Measurements from ENCODE around the gene SP3.

DNA sequence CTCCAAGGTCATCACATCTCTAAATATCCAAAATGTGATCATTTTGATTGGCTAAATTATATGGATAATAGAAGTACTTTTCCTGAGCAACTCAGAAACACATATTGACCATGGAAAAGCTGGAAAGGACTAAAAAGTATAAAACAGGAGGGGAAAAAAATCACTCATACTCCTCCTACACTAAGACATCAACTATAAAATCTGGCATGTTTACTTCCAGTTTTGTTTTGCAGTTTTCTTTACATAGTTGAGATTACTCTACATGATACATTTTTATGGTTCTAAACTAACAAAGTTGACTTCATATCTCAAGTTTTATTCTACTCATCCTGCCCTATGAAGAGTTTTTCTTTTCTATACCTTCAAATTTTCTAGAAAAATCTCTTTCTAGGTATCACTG, 46.0 kb upstream of the SP3 start:
- TF ChIP-seq, protein P1, sequence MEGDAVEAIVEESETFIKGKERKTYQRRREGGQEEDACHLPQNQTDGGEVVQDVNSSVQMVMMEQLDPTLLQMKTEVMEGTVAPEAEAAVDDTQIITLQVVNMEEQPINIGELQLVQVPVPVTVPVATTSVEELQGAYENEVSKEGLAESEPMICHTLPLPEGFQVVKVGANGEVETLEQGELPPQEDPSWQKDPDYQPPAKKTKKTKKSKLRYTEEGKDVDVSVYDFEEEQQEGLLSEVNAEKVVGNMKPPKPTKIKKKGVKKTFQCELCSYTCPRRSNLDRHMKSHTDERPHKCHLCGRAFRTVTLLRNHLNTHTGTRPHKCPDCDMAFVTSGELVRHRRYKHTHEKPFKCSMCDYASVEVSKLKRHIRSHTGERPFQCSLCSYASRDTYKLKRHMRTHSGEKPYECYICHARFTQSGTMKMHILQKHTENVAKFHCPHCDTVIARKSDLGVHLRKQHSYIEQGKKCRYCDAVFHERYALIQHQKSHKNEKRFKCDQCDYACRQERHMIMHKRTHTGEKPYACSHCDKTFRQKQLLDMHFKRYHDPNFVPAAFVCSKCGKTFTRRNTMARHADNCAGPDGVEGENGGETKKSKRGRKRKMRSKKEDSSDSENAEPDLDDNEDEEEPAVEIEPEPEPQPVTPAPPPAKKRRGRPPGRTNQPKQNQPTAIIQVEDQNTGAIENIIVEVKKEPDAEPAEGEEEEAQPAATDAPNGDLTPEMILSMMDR (IDR thresholded peaks at IDR 0.05): no peak
- TF ChIP-seq POLR2A (IDR thresholded peaks at IDR 0.05): no peak

Measured in right lobe of liver (tissue), 4 donors.